ENCODE measurements around the gene ARTN. TPM values are rescaled to one million over a fixed set of nuclear protein-coding genes. Genes with fewer than 3 reads are reported as not detected.

Gene ARTN
- total RNA-seq, 2 donors from 2014 or later, result 2.5 to 4.2 TPM

DNA sequence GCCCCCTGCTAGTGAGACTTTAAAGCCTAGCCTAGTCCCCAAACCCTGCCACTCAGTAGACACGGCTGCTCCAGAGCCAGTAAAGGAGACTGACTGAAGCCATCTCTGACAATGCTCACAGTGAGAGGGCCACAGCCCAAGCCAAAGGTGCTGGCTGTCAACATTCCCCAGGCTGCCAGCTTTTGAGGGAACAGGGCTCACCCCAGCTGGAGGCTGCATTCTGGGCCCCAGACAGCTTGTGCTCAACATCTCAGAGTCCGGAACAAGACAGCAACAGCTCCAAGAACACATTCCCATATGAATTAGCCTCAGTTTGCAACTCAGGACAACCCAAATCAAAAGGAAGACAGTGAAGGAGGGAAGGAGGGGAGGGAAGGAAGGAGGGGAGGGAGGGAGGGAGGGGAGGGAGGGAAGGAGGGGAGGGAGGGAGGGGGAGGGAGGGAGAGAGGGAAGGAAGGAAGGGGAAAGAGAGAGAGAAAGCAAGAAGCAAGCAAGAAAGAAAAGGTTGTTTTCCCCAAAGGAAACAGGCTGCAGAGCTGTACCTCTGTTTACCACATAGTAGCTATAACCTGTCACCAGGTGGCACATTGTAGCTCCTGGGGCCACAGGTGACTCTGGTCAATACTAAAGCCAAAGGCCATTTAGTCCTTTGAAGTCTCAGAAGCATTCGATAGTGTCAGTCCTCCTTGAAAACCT is 5.4 kb downstream of the ARTN start:
- no peak for DNase-seq (ENCODE audit: low spot score)
- intact Hi-C loops (cut with DNase I), result loop anchor here in 1 of 2 donors (5.0 kb wide), 1 partner anchor 177 kb away; no protein-coding TSS in a partner anchor

DNA sequence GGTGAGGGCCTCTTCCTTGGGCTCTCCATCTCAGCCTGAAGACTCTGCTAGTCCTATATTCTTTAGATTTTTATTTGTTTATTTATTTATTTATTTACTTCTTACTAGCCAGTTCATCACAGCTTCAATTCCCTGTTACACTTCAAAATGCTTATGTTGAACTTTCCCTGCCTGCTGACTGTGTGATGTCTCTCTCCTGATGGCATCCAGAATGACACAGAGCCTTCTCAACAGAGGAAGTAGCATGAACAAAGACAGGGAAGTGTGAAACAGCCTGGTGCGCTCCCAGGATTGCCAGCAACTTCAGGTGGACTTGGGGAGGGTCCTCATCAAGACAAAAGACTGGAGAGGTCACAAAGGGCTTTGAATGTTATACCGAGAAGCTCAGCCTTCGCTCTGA is 8.8 kb downstream of the ARTN start:
- intact Hi-C loops (cut with DNase I), result no loop called here
- peak; percentile 71 for DNase-seq (ENCODE audit: low spot score)

DNA sequence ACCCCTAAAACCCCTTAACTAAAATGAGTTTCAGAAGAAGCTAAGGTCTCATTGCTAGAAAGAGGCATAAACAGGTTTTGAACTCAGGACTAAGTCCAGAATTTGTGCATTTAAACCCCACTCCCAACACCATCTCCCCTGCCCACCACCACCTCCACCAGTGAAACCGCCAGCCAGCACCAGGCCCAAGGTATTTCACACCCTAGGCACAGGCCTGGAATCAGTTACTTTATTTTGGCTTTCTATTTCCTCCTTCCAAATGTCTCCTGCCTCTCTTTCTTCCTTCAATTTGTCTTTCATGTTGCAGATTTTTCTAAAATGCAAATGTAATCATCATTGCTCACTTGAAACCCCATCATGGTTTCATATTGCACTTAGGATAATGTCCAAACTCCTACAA is 11.3 kb downstream of the ARTN start:
- no peak for DNase-seq (ENCODE audit: low spot score)
- intact Hi-C loops (cut with DNase I), result no loop called here

DNA sequence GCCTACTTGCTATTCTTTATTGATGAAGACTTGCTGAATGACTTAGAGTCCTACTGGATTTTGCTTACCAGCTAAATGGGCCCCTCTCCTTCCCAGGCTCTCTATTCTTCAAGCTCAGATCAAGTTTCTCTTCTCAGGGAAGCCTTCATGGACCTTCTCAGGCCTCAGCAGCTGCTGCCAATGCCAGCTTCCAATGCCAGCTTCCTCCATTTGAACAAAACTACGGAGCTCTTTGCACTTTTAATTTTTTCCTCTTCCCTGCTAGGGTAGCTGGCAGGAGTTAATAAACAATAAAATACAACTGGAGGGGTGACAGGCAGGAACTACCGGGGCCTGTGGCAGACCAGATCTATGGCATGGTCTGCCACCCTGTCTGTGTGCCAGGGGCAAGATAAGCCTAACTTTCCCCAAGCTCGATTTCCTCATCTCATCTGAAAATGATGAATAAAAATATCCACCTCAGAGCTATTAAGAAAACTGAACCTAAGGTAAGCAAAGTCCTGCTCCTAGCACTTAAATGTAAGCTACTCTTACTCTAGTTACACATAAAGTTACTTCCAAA is 12.2 kb downstream of the ARTN start:
- intact Hi-C loops (cut with DNase I), result no loop called here
- no peak for DNase-seq (ENCODE audit: low spot score)

DNA sequence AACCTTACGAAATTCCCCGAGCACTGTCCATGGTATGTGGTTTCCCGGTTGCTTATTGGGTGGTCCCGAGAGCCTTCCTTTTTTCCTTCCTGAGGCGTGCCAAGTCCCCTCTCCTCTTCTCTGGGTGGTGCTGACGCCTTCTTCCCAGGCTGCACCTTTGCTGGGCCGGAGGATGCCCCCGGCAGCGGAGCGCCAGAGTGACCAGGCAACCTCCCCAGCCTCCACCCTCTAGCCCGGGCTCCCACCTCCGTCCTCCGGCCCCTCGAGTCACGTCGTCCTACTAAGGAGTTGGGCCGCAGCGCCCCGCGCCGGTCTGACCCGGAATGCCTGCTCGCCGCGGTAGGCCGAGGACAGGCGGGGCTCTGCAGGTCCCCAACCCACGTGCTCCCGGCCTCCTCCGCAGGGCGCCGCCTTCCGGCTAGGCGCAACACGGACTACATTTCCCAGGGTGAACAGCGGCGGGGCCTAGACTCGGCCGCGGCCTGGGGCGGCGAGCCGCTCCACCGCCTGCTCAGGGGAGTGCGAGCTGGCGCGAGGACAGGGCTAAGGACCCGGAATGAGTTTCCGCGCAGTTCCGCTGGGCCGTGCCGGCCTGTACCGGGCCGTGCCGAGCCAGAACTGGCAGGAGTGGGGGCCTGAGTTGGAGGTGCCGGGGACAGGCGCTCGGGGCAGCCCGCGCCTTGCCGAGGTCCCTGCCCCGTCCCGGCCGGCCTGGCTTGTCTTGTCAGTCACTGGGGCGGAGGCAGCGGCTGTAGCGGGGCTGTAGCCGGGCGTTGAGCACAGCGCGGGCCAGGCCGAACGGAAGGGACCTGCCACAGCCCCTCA is 12.8 kb downstream of the ARTN start, which contains the start of gene IPO13:
IPO13 (plus strand) TSS at position 715 of the 825 bp plus-strand sequence. CDS start 651 bp downstream, outside the sequence.
- peak; percentile 99 for DNase-seq (ENCODE audit: low spot score)
- intact Hi-C loops (cut with DNase I), result no loop called here

DNA sequence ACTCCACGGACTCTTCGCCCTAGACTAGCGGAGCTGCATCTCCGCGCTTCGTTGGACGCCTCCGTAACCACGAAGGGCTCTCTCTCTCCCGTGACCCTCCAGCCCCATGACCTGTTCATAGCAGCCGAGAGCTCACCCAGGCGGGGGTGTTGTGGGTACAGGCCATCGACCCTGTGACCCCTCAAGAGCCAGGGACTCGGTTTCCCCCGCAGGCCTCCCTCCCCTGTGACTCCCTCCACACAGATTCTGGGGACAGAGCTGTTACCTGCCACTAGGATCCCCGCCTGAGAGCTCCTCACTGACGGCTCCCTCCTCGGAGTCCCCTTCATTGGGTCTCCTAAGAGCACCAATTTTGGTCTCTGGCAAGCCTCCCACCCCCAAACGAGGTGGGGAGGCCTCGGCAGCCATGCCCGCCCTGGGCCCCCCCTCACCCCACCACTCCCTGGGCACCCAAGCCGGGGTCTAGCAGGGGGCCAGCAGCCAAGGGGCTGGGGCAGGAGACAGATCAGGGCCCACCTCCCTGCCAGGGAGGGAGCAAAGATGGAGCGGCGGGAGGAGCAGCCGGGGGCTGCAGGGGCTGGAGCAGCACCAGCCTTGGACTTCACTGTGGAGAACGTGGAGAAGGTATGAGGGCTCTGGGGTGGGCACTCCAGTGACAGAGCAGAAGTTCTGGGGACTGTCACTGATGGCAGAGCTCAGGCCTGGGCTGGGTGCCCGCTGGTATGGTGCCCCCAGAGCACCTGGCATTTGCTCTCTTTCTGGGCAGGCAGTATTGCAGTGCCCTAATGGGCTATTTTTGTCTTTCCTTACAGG is 13.7 kb downstream of the ARTN start:
- intact Hi-C loops (cut with DNase I), result no loop called here
- DNase-seq (ENCODE audit: low spot score), result no peak

DNA sequence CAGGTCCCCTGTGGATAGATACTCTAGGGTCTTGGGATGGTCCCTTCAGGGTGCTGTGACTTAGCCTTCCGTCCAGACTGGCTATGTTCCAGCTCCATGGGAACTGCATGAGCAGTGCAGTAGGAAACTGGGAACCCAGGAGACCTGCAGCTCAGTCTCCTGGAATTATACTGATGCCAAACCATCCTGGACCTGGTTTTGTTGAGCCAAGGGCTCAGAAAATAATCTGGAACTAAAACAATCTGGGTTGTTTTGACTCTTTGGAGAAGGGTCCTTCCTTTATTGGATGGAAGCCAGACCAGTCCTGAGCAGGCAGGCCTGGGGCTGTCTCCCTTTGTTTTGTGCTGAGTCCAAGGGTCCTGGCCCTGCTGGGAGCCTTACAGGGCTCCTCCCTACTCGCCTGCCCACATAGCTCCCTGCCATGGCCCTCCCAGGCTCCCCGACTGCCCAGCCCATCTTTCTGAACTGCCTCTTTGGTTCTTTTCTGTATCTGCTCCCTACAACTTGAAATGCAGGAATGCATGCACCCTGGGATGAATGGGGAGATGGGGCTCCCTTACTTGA is 14.4 kb downstream of the ARTN start:
- DNase-seq (ENCODE audit: low spot score), result no peak
- intact Hi-C loops (cut with DNase I), result no loop called here

DNA sequence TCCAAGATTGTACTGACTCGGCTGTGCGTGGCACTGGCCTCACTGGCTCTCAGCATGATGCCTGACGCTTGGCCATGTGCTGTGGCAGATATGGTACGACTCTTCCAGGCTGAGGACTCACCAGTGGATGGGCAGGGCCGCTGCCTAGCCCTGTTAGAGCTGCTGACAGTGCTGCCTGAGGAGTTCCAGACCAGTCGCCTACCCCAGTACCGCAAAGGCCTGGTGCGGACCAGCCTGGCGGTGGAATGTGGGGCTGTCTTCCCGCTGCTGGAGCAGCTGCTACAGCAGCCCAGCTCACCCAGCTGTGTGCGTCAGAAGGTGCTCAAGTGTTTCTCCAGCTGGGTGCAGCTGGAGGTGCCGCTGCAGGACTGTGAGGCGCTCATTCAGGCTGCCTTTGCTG is 16.1 kb downstream of the ARTN start:
- DNase-seq (ENCODE audit: low spot score), result peak; percentile 50
- intact Hi-C loops (cut with DNase I), result loop anchor here in 1 of 2 donors (5.0 kb wide), 1 partner anchor 1687 kb away; no protein-coding TSS in a partner anchor

DNA sequence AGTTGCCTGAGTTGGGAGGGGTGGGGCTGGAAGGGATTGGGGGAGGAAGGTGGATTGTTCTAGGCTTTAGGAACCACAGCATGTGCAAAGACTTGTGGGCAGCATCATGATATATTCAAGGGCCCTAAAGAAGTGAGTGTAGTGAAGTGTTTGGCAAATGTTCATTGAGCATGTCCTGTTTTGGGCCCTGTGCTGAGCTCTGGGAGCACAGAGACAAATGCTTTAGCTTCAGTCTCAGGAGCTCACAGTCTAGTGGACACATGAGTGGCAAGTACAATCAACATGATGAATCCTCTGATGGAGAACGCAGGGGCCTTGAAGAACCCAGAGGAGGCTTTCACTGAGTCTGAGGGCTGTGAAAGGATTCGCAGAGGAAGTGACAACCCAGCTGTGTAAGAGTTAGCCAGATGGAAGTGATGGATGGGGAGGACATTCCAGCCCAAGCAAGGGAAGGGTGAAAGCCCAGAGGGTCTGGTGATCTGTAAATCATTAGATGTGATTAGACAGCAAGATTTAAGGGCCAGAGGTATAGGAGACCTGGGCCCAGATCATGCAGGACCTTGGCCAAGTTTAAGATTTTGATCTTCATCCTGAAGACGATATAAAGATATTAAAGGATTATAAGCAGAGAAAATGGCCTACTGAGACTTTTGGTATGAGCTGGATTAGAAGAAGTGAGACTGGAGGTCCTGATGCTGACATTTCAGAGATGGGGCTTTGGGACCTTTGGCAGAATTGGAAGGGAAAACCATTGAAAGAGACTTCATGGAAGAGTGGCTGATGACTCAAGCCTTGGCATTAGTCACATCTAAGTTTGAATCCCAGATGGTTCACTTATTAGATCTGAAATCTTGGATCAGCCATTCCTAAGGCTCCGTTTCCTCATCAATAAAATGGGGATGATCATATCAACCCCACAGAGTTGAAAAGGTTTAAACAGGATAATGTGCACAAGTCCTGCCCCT is 17.7 kb downstream of the ARTN start:
- DNase-seq (ENCODE audit: low spot score), result no peak
- intact Hi-C loops (cut with DNase I), result loop anchor here in 1 of 2 donors (5.0 kb wide), 1 partner anchor 1689 kb away; no protein-coding TSS in a partner anchor

DNA sequence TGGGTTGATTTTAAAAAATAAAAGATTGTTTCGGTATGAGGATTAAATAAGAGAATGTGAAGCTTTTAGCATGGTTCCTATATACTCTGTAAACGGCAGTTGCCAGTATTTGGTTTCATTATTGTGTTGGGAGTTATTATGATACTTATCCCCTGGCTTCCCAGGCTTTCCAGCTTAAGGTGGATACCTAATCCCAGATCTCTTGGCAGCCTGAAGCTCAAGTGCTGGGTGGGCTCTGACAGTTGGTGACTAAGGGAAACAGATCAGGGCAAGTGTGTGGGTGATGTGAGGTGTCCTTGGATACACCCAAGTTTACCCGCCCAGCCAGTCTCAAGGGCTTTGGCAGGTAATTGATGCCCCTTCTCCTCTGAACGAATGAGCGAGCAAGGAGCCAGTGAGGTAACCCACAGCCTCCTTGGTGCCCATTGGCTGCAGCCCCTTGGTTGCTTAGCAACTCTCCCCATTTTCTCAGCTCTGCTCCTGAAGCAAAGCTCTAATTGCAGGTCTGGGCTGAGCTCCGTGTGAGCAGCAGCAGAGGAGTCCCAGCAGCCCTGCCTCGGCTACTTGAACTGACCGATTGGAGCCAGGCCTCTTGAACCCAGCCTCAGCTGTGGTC is 19.2 kb downstream of the ARTN start:
- intact Hi-C loops (cut with DNase I), result loop anchor here in 1 of 2 donors (5.0 kb wide), 1 partner anchor 1691 kb away; no protein-coding TSS in a partner anchor
- peak; percentile 64 for DNase-seq (ENCODE audit: low spot score)

DNA sequence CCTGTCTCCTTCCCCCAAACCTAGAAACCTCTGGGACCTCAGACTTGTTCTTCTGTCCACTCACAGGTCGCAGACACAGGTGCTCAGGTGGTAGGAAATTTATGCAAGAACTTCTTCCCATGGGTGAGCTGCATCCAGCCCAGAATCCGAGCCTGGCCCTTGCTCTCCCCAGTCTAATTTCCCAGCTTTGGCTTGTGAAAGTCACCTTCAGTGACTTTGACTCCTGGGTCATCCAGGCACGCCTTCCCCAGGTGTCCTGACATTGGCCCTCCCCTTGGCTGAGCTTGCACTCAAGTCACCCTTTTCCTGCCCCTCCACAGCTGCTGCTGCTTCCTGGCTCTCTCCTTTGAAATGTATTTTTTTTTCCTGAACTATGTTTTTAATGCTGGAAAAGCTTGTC is 19.8 kb downstream of the ARTN start:
- DNase-seq (ENCODE audit: low spot score), result no peak
- intact Hi-C loops (cut with DNase I), result loop anchor here in 1 of 2 donors (5.0 kb wide), 1 partner anchor 1691 kb away; no protein-coding TSS in a partner anchor

DNA sequence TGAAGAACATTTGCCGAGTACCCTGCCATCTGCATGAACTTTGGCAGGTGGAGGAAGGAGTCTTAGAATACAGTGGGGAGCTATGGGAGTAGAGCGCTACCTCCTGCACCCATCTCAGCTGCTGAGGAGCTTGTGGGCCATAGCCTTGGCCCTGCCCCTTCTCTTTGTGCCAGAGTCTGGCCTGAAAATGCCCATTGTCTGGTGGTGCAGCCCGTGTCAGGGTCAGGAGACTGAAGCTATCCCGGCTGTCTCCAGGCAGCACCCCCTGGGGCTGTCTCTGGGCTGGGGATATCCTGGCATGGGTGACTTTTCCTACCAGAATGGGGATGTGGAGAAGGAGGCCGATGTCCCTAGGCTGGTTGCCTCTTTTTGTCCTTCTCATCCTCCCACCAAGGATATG is 20.4 kb downstream of the ARTN start:
- intact Hi-C loops (cut with DNase I), result loop anchor here in 1 of 2 donors (5.0 kb wide), 1 partner anchor 1692 kb away; no protein-coding TSS in a partner anchor

DNA sequence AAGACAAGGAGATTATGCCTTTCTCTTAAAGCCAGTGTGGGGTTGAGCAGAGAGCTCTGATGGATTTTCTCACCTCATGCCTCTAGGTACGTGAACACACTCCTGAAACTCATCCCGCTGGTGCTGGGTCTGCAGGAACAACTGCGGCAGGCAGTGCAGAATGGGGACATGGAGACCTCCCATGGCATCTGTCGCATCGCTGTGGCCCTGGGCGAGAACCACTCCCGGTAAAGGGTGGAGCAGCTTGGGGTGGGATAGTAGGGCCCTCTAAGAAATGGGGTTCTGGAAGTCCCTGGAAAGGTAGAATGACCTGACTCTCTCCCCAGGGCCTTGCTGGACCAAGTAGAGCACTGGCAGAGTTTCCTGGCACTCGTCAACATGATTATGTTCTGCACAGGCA is 22.6 kb downstream of the ARTN start:
- DNase-seq (ENCODE audit: low spot score), result no peak
- intact Hi-C loops (cut with DNase I), result no loop called here

More for the DNA sequence above, 20.4 kb downstream of the ARTN start:
- no peak for DNase-seq (ENCODE audit: low spot score)

DNA sequence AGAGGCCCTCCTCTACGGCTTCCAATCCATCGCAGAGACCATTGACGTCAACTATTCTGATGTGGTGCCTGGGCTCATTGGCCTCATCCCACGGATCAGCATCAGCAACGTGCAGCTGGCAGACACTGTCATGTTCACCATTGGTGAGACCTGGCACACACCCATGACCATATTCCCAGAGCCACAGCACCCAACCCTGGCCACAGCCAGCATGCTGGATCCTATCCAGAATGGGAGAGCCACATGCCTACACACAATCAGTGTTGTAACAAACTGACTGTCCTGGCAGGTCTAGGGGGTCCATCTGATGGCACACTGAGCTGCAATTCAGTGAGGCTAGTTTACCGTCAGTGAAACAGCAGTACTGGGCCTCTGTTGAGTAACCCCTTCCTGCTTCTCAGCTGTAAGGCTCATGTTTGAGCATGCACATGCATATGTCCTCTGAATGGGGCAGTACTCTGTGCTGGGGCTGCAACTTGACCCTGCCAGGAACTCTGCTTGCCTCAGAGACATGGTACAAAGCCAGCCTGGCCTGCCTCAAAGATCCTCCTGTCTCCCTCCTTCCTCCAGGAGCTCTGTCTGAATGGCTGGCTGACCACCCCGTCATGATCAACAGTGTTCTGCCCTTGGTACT is 23.9 kb downstream of the ARTN start:
- intact Hi-C loops (cut with DNase I), result no loop called here
- DNase-seq (ENCODE audit: low spot score), result peak; percentile 70

DNA sequence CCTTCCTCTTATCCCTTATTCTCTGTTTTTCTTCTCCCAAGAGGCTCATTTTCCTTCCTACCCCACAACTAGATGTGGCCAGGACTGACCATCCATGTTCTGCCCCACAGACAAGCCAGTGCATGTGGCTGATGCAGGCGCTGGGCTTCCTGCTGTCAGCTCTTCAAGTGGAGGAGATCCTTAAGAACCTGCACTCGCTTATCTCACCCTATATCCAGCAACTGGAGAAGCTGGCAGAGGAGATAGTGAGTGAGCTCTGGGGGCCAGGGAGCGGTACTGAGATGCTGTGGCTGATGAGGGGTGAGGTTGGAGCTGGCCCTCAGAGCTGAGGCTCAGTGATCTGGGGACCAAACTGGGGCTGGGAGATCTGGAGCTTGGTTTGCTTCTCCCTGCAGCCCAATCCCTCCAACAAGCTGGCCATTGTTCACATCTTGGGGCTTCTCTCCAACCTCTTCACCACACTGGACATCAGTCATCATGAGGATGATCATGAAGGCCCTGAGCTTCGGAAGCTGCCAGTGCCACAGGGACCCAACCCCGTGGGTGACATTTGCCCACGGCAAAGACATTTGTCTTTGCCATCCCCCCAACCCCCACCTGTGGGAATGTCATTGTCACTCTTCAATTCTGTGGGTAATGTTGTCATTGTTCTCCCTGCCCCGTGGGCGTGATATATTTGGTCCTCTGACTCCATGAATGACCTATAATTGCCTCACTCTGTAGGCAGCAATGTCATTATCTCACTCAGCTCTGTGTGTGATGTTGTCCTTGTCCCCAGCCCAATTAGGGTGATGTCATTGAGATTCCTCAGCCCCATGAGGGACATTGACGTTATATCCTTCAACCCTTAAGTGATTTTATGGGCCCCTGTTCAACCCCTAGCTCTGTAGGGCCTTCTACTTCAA is 25.0 kb downstream of the ARTN start:
- intact Hi-C loops (cut with DNase I), result no loop called here
- DNase-seq (ENCODE audit: low spot score), result no peak

DNA sequence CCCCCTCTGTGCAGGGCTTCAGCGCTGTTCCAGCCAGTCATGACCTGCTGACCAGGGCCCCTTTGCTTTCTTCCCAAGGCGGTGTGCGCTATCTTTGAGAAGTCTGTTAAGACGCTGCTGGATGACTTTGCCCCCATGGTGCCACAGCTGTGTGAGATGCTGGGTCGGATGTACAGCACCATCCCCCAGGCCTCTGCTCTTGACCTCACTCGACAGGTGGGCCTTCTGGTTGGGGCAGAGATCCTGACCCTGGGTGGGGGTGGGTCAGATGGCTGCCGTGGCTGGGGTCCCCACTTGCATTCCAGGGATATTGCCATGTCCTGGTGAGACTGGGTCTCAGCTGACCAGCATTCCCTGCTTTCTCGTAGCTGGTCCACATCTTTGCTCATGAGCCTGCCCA is 27.2 kb downstream of the ARTN start:
- no peak for DNase-seq (ENCODE audit: low spot score)
- intact Hi-C loops (cut with DNase I), result no loop called here

All from posterior vena cava (tissue), 2 donors.